SK-N-SH treated with all-trans-retinoic acid at 6 μM for 48 hours (cell line): ENCODE data around the gene MYT1.

Experiments
- ARNTL ChIP-seq: fragments of 450-650 bp; formaldehyde crosslinking; IDR thresholded peaks from 2 replicates; pipeline ENCODE4 v1.5.0; 2020; ENCODE audit warnings: low read depth, mild to moderate bottlenecking, moderate library complexity, borderline replicate concordance
- ESRRG ChIP-seq: fragments of 250-450 bp; sonication (Bioruptor Pico); IDR thresholded peaks from 2 replicates; pipeline ENCODE4 v1.6.1; 2021; ENCODE audit warnings: mild to moderate bottlenecking
- POU6F1 ChIP-seq: fragments of 250-450 bp; sonication (Bioruptor Pico); IDR thresholded peaks from 2 replicates; pipeline ENCODE4 v1.8.0; 2021; ENCODE audit warnings: low read depth, mild to moderate bottlenecking, moderate library complexity, borderline replicate concordance
- PPARA ChIP-seq: fragments of 250-450 bp; sonication (Bioruptor Pico); IDR thresholded peaks from 2 replicates; pipeline ENCODE4 v1.5.0; 2020; ENCODE audit warnings: mild to moderate bottlenecking, borderline replicate concordance
- RARB ChIP-seq: fragments of 250-450 bp; sonication (Bioruptor Pico); IDR thresholded peaks from 2 replicates; pipeline ENCODE4 v1.8.0; 2021; ENCODE audit warnings: mild to moderate bottlenecking, moderate library complexity
- TOX ChIP-seq: fragments of 250-450 bp; sonication (Bioruptor Pico); IDR thresholded peaks from 2 replicates; pipeline ENCODE4 v1.8.0; 2021; ENCODE audit warnings: mild to moderate bottlenecking, moderate library complexity, borderline replicate concordance
- TSHZ2 ChIP-seq: fragments of 250-450 bp; sonication (Bioruptor Pico); IDR thresholded peaks from 2 replicates; pipeline ENCODE4 v1.5.0; 2020; ENCODE audit warnings: mild to moderate bottlenecking, moderate library complexity
- ZNF565 ChIP-seq: fragments of 450-650 bp; formaldehyde crosslinking; conservative IDR thresholded peaks from 2 replicates; pipeline ENCODE4 v1.5.0; 2020; ENCODE audit warnings: low read depth, mild to moderate bottlenecking, moderate library complexity
- ZNF70 ChIP-seq: fragments of 450-650 bp; formaldehyde crosslinking; IDR thresholded peaks from 2 replicates; pipeline ENCODE4 v1.5.0; 2020; ENCODE audit warnings: mild to moderate bottlenecking, moderate library complexity
- TF ChIP-seq, protein P1 (sequence below): fragments of 250-450 bp; sonication (Bioruptor Pico); IDR thresholded peaks from 2 replicates; pipeline ENCODE4 v1.5.1; 2020; ENCODE audit warnings: low read depth, mild to moderate bottlenecking, moderate library complexity
- TF ChIP-seq, protein P2 (sequence below): fragments of 250-450 bp; sonication (Bioruptor Pico); IDR thresholded peaks from 2 replicates; pipeline ENCODE4 v1.8.0; 2020; ENCODE audit warnings: mild to moderate bottlenecking, moderate library complexity, borderline replicate concordance

DNA sequence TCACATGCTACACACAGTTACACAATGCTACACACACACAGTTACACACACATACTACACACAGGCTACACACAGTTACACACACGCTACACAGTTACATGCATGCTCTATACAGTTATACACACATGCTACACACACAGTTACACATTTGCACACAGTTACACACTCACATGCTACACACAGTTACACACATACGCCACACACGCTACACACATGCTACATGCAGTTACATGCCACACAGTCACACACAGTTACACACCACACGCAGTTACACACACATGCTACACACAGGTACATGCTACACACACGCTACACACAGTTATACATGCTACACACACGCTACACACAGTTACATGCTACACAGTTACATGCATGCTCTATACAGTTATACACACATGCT is 15.6 kb downstream of the MYT1 start:
- no peak for TF ChIP-seq ARNTL (CRISPR knock-in tag)
- TF ChIP-seq TSHZ2 (CRISPR knock-in tag) = no peak
- TF ChIP-seq POU6F1 (CRISPR knock-in tag) = no peak
- TF ChIP-seq, protein P1, sequence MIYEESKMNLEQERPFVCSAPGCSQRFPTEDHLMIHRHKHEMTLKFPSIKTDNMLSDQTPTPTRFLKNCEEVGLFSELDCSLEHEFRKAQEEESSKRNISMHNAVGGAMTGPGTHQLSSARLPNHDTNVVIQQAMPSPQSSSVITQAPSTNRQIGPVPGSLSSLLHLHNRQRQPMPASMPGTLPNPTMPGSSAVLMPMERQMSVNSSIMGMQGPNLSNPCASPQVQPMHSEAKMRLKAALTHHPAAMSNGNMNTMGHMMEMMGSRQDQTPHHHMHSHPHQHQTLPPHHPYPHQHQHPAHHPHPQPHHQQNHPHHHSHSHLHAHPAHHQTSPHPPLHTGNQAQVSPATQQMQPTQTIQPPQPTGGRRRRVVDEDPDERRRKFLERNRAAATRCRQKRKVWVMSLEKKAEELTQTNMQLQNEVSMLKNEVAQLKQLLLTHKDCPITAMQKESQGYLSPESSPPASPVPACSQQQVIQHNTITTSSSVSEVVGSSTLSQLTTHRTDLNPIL = no peak
- TF ChIP-seq ZNF565 (CRISPR knock-in tag) = no peak
- TF ChIP-seq ESRRG (CRISPR knock-in tag) = no peak
- TF ChIP-seq, protein P2, sequence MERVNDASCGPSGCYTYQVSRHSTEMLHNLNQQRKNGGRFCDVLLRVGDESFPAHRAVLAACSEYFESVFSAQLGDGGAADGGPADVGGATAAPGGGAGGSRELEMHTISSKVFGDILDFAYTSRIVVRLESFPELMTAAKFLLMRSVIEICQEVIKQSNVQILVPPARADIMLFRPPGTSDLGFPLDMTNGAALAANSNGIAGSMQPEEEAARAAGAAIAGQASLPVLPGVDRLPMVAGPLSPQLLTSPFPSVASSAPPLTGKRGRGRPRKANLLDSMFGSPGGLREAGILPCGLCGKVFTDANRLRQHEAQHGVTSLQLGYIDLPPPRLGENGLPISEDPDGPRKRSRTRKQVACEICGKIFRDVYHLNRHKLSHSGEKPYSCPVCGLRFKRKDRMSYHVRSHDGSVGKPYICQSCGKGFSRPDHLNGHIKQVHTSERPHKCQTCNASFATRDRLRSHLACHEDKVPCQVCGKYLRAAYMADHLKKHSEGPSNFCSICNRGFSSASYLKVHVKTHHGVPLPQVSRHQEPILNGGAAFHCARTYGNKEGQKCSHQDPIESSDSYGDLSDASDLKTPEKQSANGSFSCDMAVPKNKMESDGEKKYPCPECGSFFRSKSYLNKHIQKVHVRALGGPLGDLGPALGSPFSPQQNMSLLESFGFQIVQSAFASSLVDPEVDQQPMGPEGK (CRISPR knock-in tag) = no peak
- TF ChIP-seq TOX = no peak
- TF ChIP-seq PPARA (CRISPR knock-in tag) = no peak
- no peak for TF ChIP-seq RARB (CRISPR knock-in tag)
- TF ChIP-seq ZNF70 (CRISPR knock-in tag) = no peak
